AG04450 (cell line): ENCODE measurements around the gene CPZ. TPM values are rescaled to one million over a fixed set of nuclear protein-coding genes. Genes with fewer than 3 reads are reported as not detected.

Experiments used
- CTCF ChIA-PET: fragments of 300-600, 350-600 bp; formaldehyde crosslinking; extraction: SDS; loops from one replicate; lab custom pipeline; 2022; ENCODE audit warnings: antibody characterized with exemption, inconsistent platforms; lab: Charles Lee
- POLR2A ChIA-PET: fragments of 350-600 bp; formaldehyde crosslinking; extraction: SDS; loops from one replicate; lab custom pipeline; 2021; ENCODE audit warnings: antibody characterized with exemption, inconsistent platforms; lab: Yijun Ruan, JAX
- DNase-seq: peaks from one replicate; pipeline ENCODE4 v3.0.0-alpha.2; 2011; ENCODE audit warnings: low read depth, low spot score
- H3K27ac ChIP-seq: one replicate; pipeline ENCODE4 v1.5.1; 2012; ENCODE audit warnings: low read depth, low read length, control low read depth
- H3K27me3 ChIP-seq: one replicate; pipeline ENCODE4 v1.6.0; 2012; ENCODE audit warnings: low read length; ENCODE audit not compliant: control insufficient read depth, insufficient read depth
- H3K4me3 ChIP-seq: 2 replicates; pipeline ENCODE4 v1.5.1; 2011; ENCODE audit warnings: mild to moderate bottlenecking, low read depth, low read length, control low read depth
- H3K9me3 ChIP-seq: 2 replicates; pipeline ENCODE4 v1.5.1; 2012; ENCODE audit warnings: low read length; ENCODE audit not compliant: control insufficient read depth, insufficient read depth
- polyA plus RNA-seq: library from polyadenylated mRNA; depleted of rRNA; stranded (reverse); fragments of >200 nt; gene quantifications from 2 replicates; pipeline ENCODE4 v1.2.3, GENCODE V29; 2011
- TF ChIP-seq, protein P1 (sequence below): IDR thresholded peaks from 2 replicates; pipeline ENCODE4 v1.5.1; 2011; ENCODE audit warnings: low read depth, low read length, control low read depth, inconsistent platforms

Gene CPZ
- polyA plus RNA-seq, 1 experiment = 6.4 TPM

DNA sequence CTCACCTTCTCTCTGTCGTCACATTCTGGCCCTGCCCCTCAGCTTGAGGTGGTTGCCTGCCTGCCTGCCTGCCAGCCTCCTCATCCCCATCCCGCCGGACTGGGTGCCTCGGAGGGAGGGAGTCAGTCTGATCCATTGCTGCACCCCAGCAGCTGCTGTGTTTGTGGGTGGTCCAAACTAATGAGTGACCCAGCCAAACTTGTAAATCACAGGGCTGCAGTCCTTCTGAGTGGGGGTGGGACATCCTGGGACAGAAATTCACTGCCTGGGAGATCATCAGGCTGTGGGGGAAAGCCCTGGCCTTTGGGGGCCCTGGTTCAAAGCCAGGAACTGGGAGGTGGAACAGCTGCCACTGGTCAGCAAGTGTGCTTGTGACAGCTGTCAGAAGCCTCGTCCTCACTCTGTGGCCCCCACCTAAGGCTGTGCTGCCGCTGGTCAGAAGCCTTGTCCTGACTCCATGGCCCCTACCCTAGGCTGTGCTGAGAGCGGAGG is 6.8 kb upstream of the CPZ start:
- TF ChIP-seq, protein P1, sequence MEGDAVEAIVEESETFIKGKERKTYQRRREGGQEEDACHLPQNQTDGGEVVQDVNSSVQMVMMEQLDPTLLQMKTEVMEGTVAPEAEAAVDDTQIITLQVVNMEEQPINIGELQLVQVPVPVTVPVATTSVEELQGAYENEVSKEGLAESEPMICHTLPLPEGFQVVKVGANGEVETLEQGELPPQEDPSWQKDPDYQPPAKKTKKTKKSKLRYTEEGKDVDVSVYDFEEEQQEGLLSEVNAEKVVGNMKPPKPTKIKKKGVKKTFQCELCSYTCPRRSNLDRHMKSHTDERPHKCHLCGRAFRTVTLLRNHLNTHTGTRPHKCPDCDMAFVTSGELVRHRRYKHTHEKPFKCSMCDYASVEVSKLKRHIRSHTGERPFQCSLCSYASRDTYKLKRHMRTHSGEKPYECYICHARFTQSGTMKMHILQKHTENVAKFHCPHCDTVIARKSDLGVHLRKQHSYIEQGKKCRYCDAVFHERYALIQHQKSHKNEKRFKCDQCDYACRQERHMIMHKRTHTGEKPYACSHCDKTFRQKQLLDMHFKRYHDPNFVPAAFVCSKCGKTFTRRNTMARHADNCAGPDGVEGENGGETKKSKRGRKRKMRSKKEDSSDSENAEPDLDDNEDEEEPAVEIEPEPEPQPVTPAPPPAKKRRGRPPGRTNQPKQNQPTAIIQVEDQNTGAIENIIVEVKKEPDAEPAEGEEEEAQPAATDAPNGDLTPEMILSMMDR = no peak
- H3K9me3 ChIP-seq = peaks cover 10% of the 10 kb centered on the region; the same call in 1 of the 2 replicates
- ChIA-PET CTCF (no interaction called here), POLR2A (no interaction called here)
- DNase-seq = no peak
- no peak overlapping the region for H3K4me3 ChIP-seq
- H3K27ac ChIP-seq = no peak overlapping the region
- peaks cover 40% of the 10 kb centered on the region for H3K27me3 ChIP-seq

GRCh38 chr4:8586246-8586645 is 6.3 kb upstream of the CPZ start:
- DNase-seq = no peak
- peaks cover 43% of the 10 kb centered on the region for H3K27me3 ChIP-seq
- no peak overlapping the region for H3K4me3 ChIP-seq
- ChIA-PET CTCF (no interaction called here), POLR2A (no interaction called here)
- peaks cover 5% of the 10 kb centered on the region; the same call in 1 of the 2 replicates for H3K9me3 ChIP-seq
- H3K27ac ChIP-seq = no peak overlapping the region
- TF ChIP-seq, protein P1 = no peak

GRCh38 chr4:8586671-8587468 is 5.7 kb upstream of the CPZ start:
- Histone ChIP-seq H3K27ac (no peak overlapping the region), H3K9me3 (no peaks in the 10 kb centered on the region), H3K4me3 (no peak overlapping the region), H3K27me3 (peaks cover 46% of the 10 kb centered on the region)
- POLR2A ChIA-PET = no interaction called here
- no peak for DNase-seq
- TF ChIP-seq, protein P1 = no peak
- CTCF ChIA-PET = no interaction called here

DNA sequence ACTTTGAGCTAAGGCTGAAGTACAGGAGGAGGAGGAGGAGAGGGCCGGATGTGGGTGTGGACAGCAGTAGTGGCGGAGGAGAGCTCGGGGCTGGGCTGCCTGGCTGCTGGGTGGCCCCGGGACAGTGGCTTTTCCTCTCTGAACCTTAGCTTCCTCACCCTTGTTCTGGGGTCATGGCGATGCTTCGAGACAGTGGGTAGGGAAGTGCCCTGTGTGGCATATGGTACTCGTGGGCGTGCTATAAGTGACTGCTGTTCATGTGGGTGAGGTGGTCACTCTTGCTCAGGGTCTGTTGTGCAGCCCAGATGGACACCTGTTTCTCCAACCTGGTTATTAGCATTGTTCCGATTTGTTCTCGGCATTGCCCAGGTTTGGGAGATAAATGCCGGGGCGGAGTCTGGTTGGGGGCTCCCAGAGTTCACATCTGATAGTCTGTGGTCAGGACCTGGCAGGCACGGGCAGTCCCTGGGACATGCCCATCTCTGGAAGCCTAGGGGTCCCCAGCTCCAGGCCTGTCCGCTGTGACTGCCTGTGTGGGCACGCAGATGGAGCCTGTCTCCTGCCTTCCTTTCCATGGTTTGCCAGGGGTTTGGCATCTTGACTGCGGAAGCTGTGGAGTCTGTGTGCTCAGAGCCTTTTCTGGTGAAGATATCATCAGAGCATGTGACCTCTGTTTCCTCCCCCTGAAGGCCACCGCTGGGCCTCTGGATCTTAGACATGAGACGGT is 4.9 kb upstream of the CPZ start:
- Histone ChIP-seq H3K9me3 (no peaks in the 10 kb centered on the region; the same call in 1 of the 2 replicates), H3K27me3 (peaks cover 53% of the 10 kb centered on the region), H3K4me3 (no peak overlapping the region), H3K27ac (no peak overlapping the region)
- ChIA-PET CTCF (no interaction called here), POLR2A (no interaction called here)
- DNase-seq = no peak
- TF ChIP-seq, protein P1 = no peak

DNA sequence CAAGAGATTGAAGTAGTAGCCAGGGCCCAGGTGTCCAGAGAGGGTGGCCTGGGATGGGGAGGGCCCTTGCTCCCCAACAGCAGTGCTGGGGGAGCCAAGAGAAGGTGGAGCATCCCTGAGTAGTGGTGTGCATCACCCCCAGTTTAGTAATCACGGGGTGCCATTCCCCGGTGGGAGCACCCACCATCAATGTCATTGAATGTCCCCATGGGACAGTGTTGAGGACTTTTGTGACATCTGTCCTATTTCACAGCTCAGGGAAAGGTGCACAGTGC is 4.4 kb upstream of the CPZ start:
- ChIA-PET CTCF (no interaction called here), POLR2A (no interaction called here)
- no peak overlapping the region for H3K27ac ChIP-seq
- no peaks in the 10 kb centered on the region; the same call in 1 of the 2 replicates for H3K9me3 ChIP-seq
- H3K27me3 ChIP-seq = peaks cover 58% of the 10 kb centered on the region
- TF ChIP-seq, protein P1 = no peak
- DNase-seq = no peak
- H3K4me3 ChIP-seq = no peak overlapping the region
